ENCODE measurements around the gene ELAVL4. TPM values are rescaled to one million over a fixed set of nuclear protein-coding genes. Genes with fewer than 3 reads are reported as not detected.

Gene ELAVL4
- total and polyA plus RNA-seq, 2 donors from 2014 or later: not detected

- Histone ChIP-seq H3K4me3 (ENCODE audit: low read length in 3 of 3) (no peak overlapping the region), H3K27ac (ENCODE audit: low read depth in 2 of 2, low read length in 2 of 2) (no peak overlapping the region), H3K36me3 (ENCODE audit: control insufficient read depth in 2 of 3, insufficient read depth in 3 of 3, low read length in 3 of 3) (no peaks in the 10 kb centered on the region), H3K27me3 (ENCODE audit: control insufficient read depth, insufficient read depth, low read length) (peaks cover 11% of the 10 kb centered on the region), H3K4me1 (ENCODE audit: control insufficient read depth in 2 of 3, insufficient read depth in 2 of 3, low read depth in 1 of 3, low read length in 3 of 3) (no peaks in the 10 kb centered on the region), H3K9me3 (ENCODE audit: control insufficient read depth in 2 of 3, insufficient read depth in 1 of 3, low read length in 3 of 3) (no peaks in the 10 kb centered on the region), H3K9ac (ENCODE audit: low read length in 3 of 3) (no peak overlapping the region)
- intact Hi-C loops (cut with DNase I): no loop called here
- no peak for TF ChIP-seq CTCF (IDR thresholded peaks at IDR 0.05; ENCODE audit: borderline replicate concordance, extremely low read depth, insufficient read depth)
- DNase-seq: no peak
- no peak for FAIRE-seq
Measured at GRCh38 chr1:50112193-50112592, 3.5 kb downstream of the ELAVL4 start.

- DNase-seq (no peak), FAIRE-seq (no peak)
- H3K9me3 ChIP-seq (ENCODE audit: control insufficient read depth in 2 of 3, insufficient read depth in 1 of 3, low read length in 3 of 3): no peaks in the 10 kb centered on the region
- intact Hi-C loops (cut with DNase I): no loop called here
- TF ChIP-seq CTCF (IDR thresholded peaks at IDR 0.05; ENCODE audit: borderline replicate concordance, extremely low read depth, insufficient read depth): no peak
- H3K4me3 ChIP-seq (ENCODE audit: low read length in 3 of 3): no peak overlapping the region
- H3K27me3 ChIP-seq (ENCODE audit: control insufficient read depth, insufficient read depth, low read length): no peaks in the 10 kb centered on the region
- H3K36me3 ChIP-seq (ENCODE audit: control insufficient read depth in 2 of 3, insufficient read depth in 3 of 3, low read length in 3 of 3): no peaks in the 10 kb centered on the region
- no peak overlapping the region for H3K9ac ChIP-seq (ENCODE audit: low read length in 3 of 3)
- H3K4me1 ChIP-seq (ENCODE audit: control insufficient read depth in 2 of 3, insufficient read depth in 2 of 3, low read depth in 1 of 3, low read length in 3 of 3): no peaks in the 10 kb centered on the region
- H3K27ac ChIP-seq (ENCODE audit: low read depth in 2 of 2, low read length in 2 of 2): no peak overlapping the region
Measured at GRCh38 chr1:50123071-50123470, 14.4 kb downstream of the ELAVL4 start.

GRCh38 chr1:50126927-50127715 lies 18.4 kb downstream of the ELAVL4 start:
- intact Hi-C loops (cut with DNase I): no loop called here
- no peak for TF ChIP-seq CTCF (IDR thresholded peaks at IDR 0.05; ENCODE audit: borderline replicate concordance, extremely low read depth, insufficient read depth)
- no peak for DNase-seq
- FAIRE-seq: no peak
- Histone ChIP-seq H3K27me3 (ENCODE audit: control insufficient read depth, insufficient read depth, low read length) (no peaks in the 10 kb centered on the region), H3K4me3 (ENCODE audit: low read length in 3 of 3) (no peak overlapping the region), H3K9ac (ENCODE audit: low read length in 3 of 3) (no peak overlapping the region), H3K36me3 (ENCODE audit: control insufficient read depth in 2 of 3, insufficient read depth in 3 of 3, low read length in 3 of 3) (no peaks in the 10 kb centered on the region), H3K4me1 (ENCODE audit: control insufficient read depth in 2 of 3, insufficient read depth in 2 of 3, low read depth in 1 of 3, low read length in 3 of 3) (no peaks in the 10 kb centered on the region), H3K9me3 (ENCODE audit: control insufficient read depth in 2 of 3, insufficient read depth in 1 of 3, low read length in 3 of 3) (no peaks in the 10 kb centered on the region), H3K27ac (ENCODE audit: low read depth in 2 of 2, low read length in 2 of 2) (no peak overlapping the region)
